Neural cell (in vitro differentiated cells): ENCODE measurements around the gene ZNF438.

ENCODE experiments used
- EP300 ChIP-seq: fragments of 450-650 bp; conservative IDR thresholded peaks from 2 replicates; pipeline ENCODE4 v1.6.1; 2014; ENCODE audit warnings: antibody characterized with exemption, mild to moderate bottlenecking, moderate library complexity; ENCODE audit not compliant: poor library complexity, severe bottlenecking
- EZH2 ChIP-seq: fragments of 200-600, 300-800 bp; shearing (Covaris generic), sonication (generic); IDR thresholded peaks from 2 replicates; pipeline ENCODE4 v1.6.1; 2014; ENCODE audit warnings: antibody characterized with exemption, low read length, borderline replicate concordance, mild to moderate bottlenecking; ENCODE audit not compliant: insufficient read depth, poor library complexity, severe bottlenecking
- MXI1 ChIP-seq: fragments of 450-650 bp; conservative IDR thresholded peaks from 2 replicates; pipeline ENCODE4 v1.6.1; 2014; ENCODE audit warnings: antibody characterized with exemption, mild to moderate bottlenecking; ENCODE audit not compliant: poor library complexity, severe bottlenecking
- POLR2AphosphoS5 ChIP-seq: IDR thresholded peaks from 2 replicates; pipeline ENCODE4 v1.6.1; 2012
- RAD21 ChIP-seq: fragments of 450-650 bp; conservative IDR thresholded peaks from 2 replicates; pipeline ENCODE4 v1.6.1; 2014; ENCODE audit warnings: antibody characterized with exemption, mild to moderate bottlenecking, moderate library complexity
- SMC3 ChIP-seq: fragments of 450-650 bp; conservative IDR thresholded peaks from 2 replicates; pipeline ENCODE4 v1.6.1; 2014; ENCODE audit warnings: antibody characterized with exemption, mild to moderate bottlenecking, moderate library complexity; ENCODE audit not compliant: poor library complexity
- TAF1 ChIP-seq: IDR thresholded peaks from 2 replicates; pipeline ENCODE4 v1.6.1; 2012; ENCODE audit warnings: low read depth
- TF ChIP-seq, protein P1 (sequence below): fragments of 450-650 bp; IDR thresholded peaks from 2 replicates; pipeline ENCODE4 v1.5.1; 2014; ENCODE audit warnings: antibody characterized with exemption, mild to moderate bottlenecking, moderate library complexity; ENCODE audit not compliant: poor library complexity, severe bottlenecking
- TF ChIP-seq, protein P2 (sequence below): IDR thresholded peaks from 2 replicates; pipeline ENCODE4 v1.6.1; 2012; ENCODE audit warnings: borderline replicate concordance

- TF ChIP-seq POLR2AphosphoS5 (no peak), MXI1 (no peak), RAD21 (no peak), EZH2 (no peak), EP300 (no peak), TAF1 (no peak), SMC3 (no peak)
- TF ChIP-seq, protein P1, sequence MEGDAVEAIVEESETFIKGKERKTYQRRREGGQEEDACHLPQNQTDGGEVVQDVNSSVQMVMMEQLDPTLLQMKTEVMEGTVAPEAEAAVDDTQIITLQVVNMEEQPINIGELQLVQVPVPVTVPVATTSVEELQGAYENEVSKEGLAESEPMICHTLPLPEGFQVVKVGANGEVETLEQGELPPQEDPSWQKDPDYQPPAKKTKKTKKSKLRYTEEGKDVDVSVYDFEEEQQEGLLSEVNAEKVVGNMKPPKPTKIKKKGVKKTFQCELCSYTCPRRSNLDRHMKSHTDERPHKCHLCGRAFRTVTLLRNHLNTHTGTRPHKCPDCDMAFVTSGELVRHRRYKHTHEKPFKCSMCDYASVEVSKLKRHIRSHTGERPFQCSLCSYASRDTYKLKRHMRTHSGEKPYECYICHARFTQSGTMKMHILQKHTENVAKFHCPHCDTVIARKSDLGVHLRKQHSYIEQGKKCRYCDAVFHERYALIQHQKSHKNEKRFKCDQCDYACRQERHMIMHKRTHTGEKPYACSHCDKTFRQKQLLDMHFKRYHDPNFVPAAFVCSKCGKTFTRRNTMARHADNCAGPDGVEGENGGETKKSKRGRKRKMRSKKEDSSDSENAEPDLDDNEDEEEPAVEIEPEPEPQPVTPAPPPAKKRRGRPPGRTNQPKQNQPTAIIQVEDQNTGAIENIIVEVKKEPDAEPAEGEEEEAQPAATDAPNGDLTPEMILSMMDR: no peak
- TF ChIP-seq, protein P2, sequence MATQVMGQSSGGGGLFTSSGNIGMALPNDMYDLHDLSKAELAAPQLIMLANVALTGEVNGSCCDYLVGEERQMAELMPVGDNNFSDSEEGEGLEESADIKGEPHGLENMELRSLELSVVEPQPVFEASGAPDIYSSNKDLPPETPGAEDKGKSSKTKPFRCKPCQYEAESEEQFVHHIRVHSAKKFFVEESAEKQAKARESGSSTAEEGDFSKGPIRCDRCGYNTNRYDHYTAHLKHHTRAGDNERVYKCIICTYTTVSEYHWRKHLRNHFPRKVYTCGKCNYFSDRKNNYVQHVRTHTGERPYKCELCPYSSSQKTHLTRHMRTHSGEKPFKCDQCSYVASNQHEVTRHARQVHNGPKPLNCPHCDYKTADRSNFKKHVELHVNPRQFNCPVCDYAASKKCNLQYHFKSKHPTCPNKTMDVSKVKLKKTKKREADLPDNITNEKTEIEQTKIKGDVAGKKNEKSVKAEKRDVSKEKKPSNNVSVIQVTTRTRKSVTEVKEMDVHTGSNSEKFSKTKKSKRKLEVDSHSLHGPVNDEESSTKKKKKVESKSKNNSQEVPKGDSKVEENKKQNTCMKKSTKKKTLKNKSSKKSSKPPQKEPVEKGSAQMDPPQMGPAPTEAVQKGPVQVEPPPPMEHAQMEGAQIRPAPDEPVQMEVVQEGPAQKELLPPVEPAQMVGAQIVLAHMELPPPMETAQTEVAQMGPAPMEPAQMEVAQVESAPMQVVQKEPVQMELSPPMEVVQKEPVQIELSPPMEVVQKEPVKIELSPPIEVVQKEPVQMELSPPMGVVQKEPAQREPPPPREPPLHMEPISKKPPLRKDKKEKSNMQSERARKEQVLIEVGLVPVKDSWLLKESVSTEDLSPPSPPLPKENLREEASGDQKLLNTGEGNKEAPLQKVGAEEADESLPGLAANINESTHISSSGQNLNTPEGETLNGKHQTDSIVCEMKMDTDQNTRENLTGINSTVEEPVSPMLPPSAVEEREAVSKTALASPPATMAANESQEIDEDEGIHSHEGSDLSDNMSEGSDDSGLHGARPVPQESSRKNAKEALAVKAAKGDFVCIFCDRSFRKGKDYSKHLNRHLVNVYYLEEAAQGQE: no peak
Observed at GRCh38 chr10:30980951-30981616, 50.6 kb downstream of the ZNF438 start.
